ENCODE measurements around the gene OR4X1. TPM values are rescaled to one million over a fixed set of nuclear protein-coding genes. Genes with fewer than 3 reads are reported as not detected.
"Not testable (repeated sequence)": the region's sequence is repeated elsewhere in the genome, so short reads cannot be mapped to it uniquely, and the experiment has no call there.

Gene OR4X1
- polyA plus RNA-seq (2013, experiment 1 of 4): not detected
- not detected for polyA plus RNA-seq (2013, experiment 2 of 4)
- not detected for polyA plus RNA-seq (2013, experiment 3 of 4)
- polyA plus RNA-seq (2013, experiment 4 of 4): not detected

GRCh38 chr11:48263423-48263911 lies at the start of gene OR4X1:
OR4X1 (plus strand) TSS chr11:48263861; CDS start chr11:48263861, 0 bp downstream.
- no peaks in the 10 kb centered on the region for H3K36me3 ChIP-seq (ENCODE audit: control insufficient read depth, insufficient read depth, low read length)
- WGBS, 2 experiments: 27 to 29% methylated on average over 3 of the region's 3 CpGs

GRCh38 chr11:48216510-48216909 lies 47.2 kb upstream of the OR4X1 start, which contains the start of gene OR4B1:
OR4B1 (plus strand) TSS chr11:48216810; CDS start chr11:48216810, 0 bp downstream.
- H3K4me3 ChIP-seq (ENCODE audit: insufficient read depth, low read depth, low read length): no peak within 1 kb of the TSS
- H3K27me3 ChIP-seq (ENCODE audit: control insufficient read depth, insufficient read depth, low read length, poor library complexity, severe bottlenecking): no peaks in the 10 kb centered on the region
- H3K27ac ChIP-seq (ENCODE audit: insufficient read depth, low read depth, low read length, poor library complexity, severe bottlenecking): no peak within 1 kb of the TSS
- no peaks in the 10 kb centered on the region for H3K9me3 ChIP-seq (ENCODE audit: control insufficient read depth, low read length)
- H3K4me1 ChIP-seq (ENCODE audit: control insufficient read depth, insufficient read depth, low read length): no peaks in the 10 kb centered on the region
- 57 to 63% methylated on average over 2 of the region's 2 CpGs for WGBS, 2 experiments
- H3K36me3 ChIP-seq (ENCODE audit: control insufficient read depth, insufficient read depth, low read length): no peaks in the 10 kb centered on the region

More at GRCh38 chr11:48263423-48263911, at the start of gene OR4X1:
- H3K4me3 ChIP-seq (ENCODE audit: insufficient read depth, low read depth, low read length): no peak within 1 kb of the TSS
- peaks cover 5% of the 10 kb centered on the region for H3K9me3 ChIP-seq (ENCODE audit: control insufficient read depth, low read length)
- no peaks in the 10 kb centered on the region for H3K4me1 ChIP-seq (ENCODE audit: control insufficient read depth, insufficient read depth, low read length)
- H3K27me3 ChIP-seq (ENCODE audit: control insufficient read depth, insufficient read depth, low read length, poor library complexity, severe bottlenecking): no peaks in the 10 kb centered on the region
- no peak within 1 kb of the TSS for H3K27ac ChIP-seq (ENCODE audit: insufficient read depth, low read depth, low read length, poor library complexity, severe bottlenecking)

- Histone ChIP-seq H3K4me1 (ENCODE audit: control insufficient read depth, insufficient read depth, low read length) (no peaks in the 10 kb centered on the region), H3K27me3 (ENCODE audit: control insufficient read depth, insufficient read depth, low read length, poor library complexity, severe bottlenecking) (no peaks in the 10 kb centered on the region), H3K36me3 (ENCODE audit: control insufficient read depth, insufficient read depth, low read length) (no peaks in the 10 kb centered on the region), H3K27ac (ENCODE audit: insufficient read depth, low read depth, low read length, poor library complexity, severe bottlenecking) (no peak overlapping the region), H3K9me3 (ENCODE audit: control insufficient read depth, low read length) (peaks cover 2% of the 10 kb centered on the region), H3K4me3 (ENCODE audit: insufficient read depth, low read depth, low read length) (no peak overlapping the region)
- 88% methylated on average over 18 of the region's 18 CpGs for WGBS, 2 experiments
Measured at GRCh38 chr11:48228761-48229160, 34.9 kb upstream of the OR4X1 start.

GRCh38 chr11:48230057-48230456 lies 33.6 kb upstream of the OR4X1 start:
- H3K4me1 ChIP-seq (ENCODE audit: control insufficient read depth, insufficient read depth, low read length): not testable (repeated sequence)
- WGBS, 2 experiments: 84% methylated on average over 11 of the region's 11 CpGs

GRCh38 chr11:48237727-48238126 lies 25.9 kb upstream of the OR4X1 start:
- no peak overlapping the region for H3K4me3 ChIP-seq (ENCODE audit: insufficient read depth, low read depth, low read length)
- H3K4me1 ChIP-seq (ENCODE audit: control insufficient read depth, insufficient read depth, low read length): no peaks in the 10 kb centered on the region
- H3K36me3 ChIP-seq (ENCODE audit: control insufficient read depth, insufficient read depth, low read length): no peaks in the 10 kb centered on the region
- peaks cover 2% of the 10 kb centered on the region for H3K9me3 ChIP-seq (ENCODE audit: control insufficient read depth, low read length)
- H3K27ac ChIP-seq (ENCODE audit: insufficient read depth, low read depth, low read length, poor library complexity, severe bottlenecking): no peak overlapping the region
- WGBS, 2 experiments: 38 to 49% methylated on average over 2 to 3 of the region's 3 CpGs
- H3K27me3 ChIP-seq (ENCODE audit: control insufficient read depth, insufficient read depth, low read length, poor library complexity, severe bottlenecking): no peaks in the 10 kb centered on the region

More at GRCh38 chr11:48230057-48230456, 33.6 kb upstream of the OR4X1 start:
- not testable (repeated sequence) for H3K36me3 ChIP-seq (ENCODE audit: control insufficient read depth, insufficient read depth, low read length); H3K27ac ChIP-seq (ENCODE audit: insufficient read depth, low read depth, low read length, poor library complexity, severe bottlenecking); H3K27me3 ChIP-seq (ENCODE audit: control insufficient read depth, insufficient read depth, low read length, poor library complexity, severe bottlenecking); H3K4me3 ChIP-seq (ENCODE audit: insufficient read depth, low read depth, low read length); H3K9me3 ChIP-seq (ENCODE audit: control insufficient read depth, low read length)

GRCh38 chr11:48242501-48242900 lies 21.2 kb upstream of the OR4X1 start:
- no peaks in the 10 kb centered on the region for H3K4me1 ChIP-seq (ENCODE audit: control insufficient read depth, insufficient read depth, low read length)
- no peaks in the 10 kb centered on the region for H3K27me3 ChIP-seq (ENCODE audit: control insufficient read depth, insufficient read depth, low read length, poor library complexity, severe bottlenecking)
- H3K9me3 ChIP-seq (ENCODE audit: control insufficient read depth, low read length): peaks cover 14% of the 10 kb centered on the region
- 66 to 68% methylated on average over 3 of the region's 3 CpGs for WGBS, 2 experiments
- no peak overlapping the region for H3K4me3 ChIP-seq (ENCODE audit: insufficient read depth, low read depth, low read length)
- no peak overlapping the region for H3K27ac ChIP-seq (ENCODE audit: insufficient read depth, low read depth, low read length, poor library complexity, severe bottlenecking)
- no peaks in the 10 kb centered on the region for H3K36me3 ChIP-seq (ENCODE audit: control insufficient read depth, insufficient read depth, low read length)

GRCh38 chr11:48244804-48245203 lies 18.9 kb upstream of the OR4X1 start, which contains the start of gene OR4X2:
OR4X2 (plus strand) TSS chr11:48245104; CDS start chr11:48245104, 0 bp downstream.
- Histone ChIP-seq H3K9me3 (ENCODE audit: control insufficient read depth, low read length) (peaks cover 12% of the 10 kb centered on the region), H3K27ac (ENCODE audit: insufficient read depth, low read depth, low read length, poor library complexity, severe bottlenecking) (no peak within 1 kb of the TSS), H3K4me3 (ENCODE audit: insufficient read depth, low read depth, low read length) (no peak within 1 kb of the TSS), H3K36me3 (ENCODE audit: control insufficient read depth, insufficient read depth, low read length) (no peaks in the 10 kb centered on the region), H3K4me1 (ENCODE audit: control insufficient read depth, insufficient read depth, low read length) (no peaks in the 10 kb centered on the region), H3K27me3 (ENCODE audit: control insufficient read depth, insufficient read depth, low read length, poor library complexity, severe bottlenecking) (no peaks in the 10 kb centered on the region)

GRCh38 chr11:48248902-48249301 lies 14.8 kb upstream of the OR4X1 start:
- Histone ChIP-seq H3K27ac (ENCODE audit: insufficient read depth, low read depth, low read length, poor library complexity, severe bottlenecking) (no peak overlapping the region), H3K9me3 (ENCODE audit: control insufficient read depth, low read length) (peaks cover 10% of the 10 kb centered on the region), H3K4me1 (ENCODE audit: control insufficient read depth, insufficient read depth, low read length) (no peaks in the 10 kb centered on the region), H3K27me3 (ENCODE audit: control insufficient read depth, insufficient read depth, low read length, poor library complexity, severe bottlenecking) (no peaks in the 10 kb centered on the region), H3K4me3 (ENCODE audit: insufficient read depth, low read depth, low read length) (no peak overlapping the region), H3K36me3 (ENCODE audit: control insufficient read depth, insufficient read depth, low read length) (no peaks in the 10 kb centered on the region)
- no CpG with 5 or more reads among the region's 1 CpG for WGBS, 2 experiments

- no peaks in the 10 kb centered on the region for H3K4me1 ChIP-seq (ENCODE audit: control insufficient read depth, insufficient read depth, low read length)
- no peak overlapping the region for H3K27ac ChIP-seq (ENCODE audit: insufficient read depth, low read depth, low read length, poor library complexity, severe bottlenecking)
- peaks cover 7% of the 10 kb centered on the region for H3K9me3 ChIP-seq (ENCODE audit: control insufficient read depth, low read length)
- no peak overlapping the region for H3K4me3 ChIP-seq (ENCODE audit: insufficient read depth, low read depth, low read length)
- WGBS, 2 experiments: 74 to 92% methylated on average over 1 to 2 of the region's 2 CpGs
- no peaks in the 10 kb centered on the region for H3K27me3 ChIP-seq (ENCODE audit: control insufficient read depth, insufficient read depth, low read length, poor library complexity, severe bottlenecking)
- H3K36me3 ChIP-seq (ENCODE audit: control insufficient read depth, insufficient read depth, low read length): no peaks in the 10 kb centered on the region
Measured at GRCh38 chr11:48261600-48261999, 2.1 kb upstream of the OR4X1 start.

GRCh38 chr11:48270621-48271020 lies 7.0 kb downstream of the OR4X1 start:
- Histone ChIP-seq H3K4me1 (ENCODE audit: control insufficient read depth, insufficient read depth, low read length) (no peaks in the 10 kb centered on the region), H3K36me3 (ENCODE audit: control insufficient read depth, insufficient read depth, low read length) (no peaks in the 10 kb centered on the region), H3K4me3 (ENCODE audit: insufficient read depth, low read depth, low read length) (no peak overlapping the region), H3K9me3 (ENCODE audit: control insufficient read depth, low read length) (peaks cover 5% of the 10 kb centered on the region), H3K27ac (ENCODE audit: insufficient read depth, low read depth, low read length, poor library complexity, severe bottlenecking) (no peak overlapping the region), H3K27me3 (ENCODE audit: control insufficient read depth, insufficient read depth, low read length, poor library complexity, severe bottlenecking) (no peaks in the 10 kb centered on the region)
- 56 to 69% methylated on average over 2 to 3 of the region's 3 CpGs for WGBS, 2 experiments

Data from ectodermal cell (in vitro differentiated cells).